Mesodermal cell (in vitro differentiated cells): Measurements from ENCODE around the gene PLEK2.
A peak's percentile ranks its signal among the peaks of the same experiment; 100 is the strongest.
"Not testable (repeated sequence)": the region's sequence is repeated elsewhere in the genome, so short reads cannot be mapped to it uniquely, and the experiment has no call there.

Experiments
- H3K27ac ChIP-seq: 2 replicates; pipeline ENCODE4 v1.7.0; 2013; ENCODE audit warnings: mild to moderate bottlenecking, low read depth, low read length, moderate library complexity; ENCODE audit not compliant: severe bottlenecking
- H3K36me3 ChIP-seq: 2 replicates; pipeline ENCODE4 v1.7.1; 2013; ENCODE audit warnings: mild to moderate bottlenecking, low read length, moderate library complexity; ENCODE audit not compliant: control insufficient read depth, insufficient read depth
- H3K4me1 ChIP-seq: one replicate; pipeline ENCODE4 v1.7.1; 2013; ENCODE audit warnings: mild to moderate bottlenecking, low read length; ENCODE audit not compliant: insufficient read depth, control insufficient read depth, poor library complexity, severe bottlenecking
- H3K4me3 ChIP-seq: 2 replicates; pipeline ENCODE4 v1.7.0; 2013; ENCODE audit warnings: low read length, control low read depth, mild to moderate bottlenecking; ENCODE audit not compliant: insufficient read depth, poor library complexity, severe bottlenecking; ENCODE audit errors: extremely low read depth
- H3K9me3 ChIP-seq: 2 replicates; pipeline ENCODE4 v1.7.1; 2013; ENCODE audit warnings: mild to moderate bottlenecking, low read length, moderate library complexity; ENCODE audit not compliant: control insufficient read depth
- WGBS, 2 experiments: methylation state at CpG; one replicate each; pipeline ENCODE4 v1.1.5; 2013; ENCODE audit warnings: missing lambda C conversion rate in 2 of 2; ENCODE audit not compliant: insufficient coverage in 2 of 2; 5-methylcytosine and 5-hydroxymethylcytosine counted together

Gene PLEK2

DNA sequence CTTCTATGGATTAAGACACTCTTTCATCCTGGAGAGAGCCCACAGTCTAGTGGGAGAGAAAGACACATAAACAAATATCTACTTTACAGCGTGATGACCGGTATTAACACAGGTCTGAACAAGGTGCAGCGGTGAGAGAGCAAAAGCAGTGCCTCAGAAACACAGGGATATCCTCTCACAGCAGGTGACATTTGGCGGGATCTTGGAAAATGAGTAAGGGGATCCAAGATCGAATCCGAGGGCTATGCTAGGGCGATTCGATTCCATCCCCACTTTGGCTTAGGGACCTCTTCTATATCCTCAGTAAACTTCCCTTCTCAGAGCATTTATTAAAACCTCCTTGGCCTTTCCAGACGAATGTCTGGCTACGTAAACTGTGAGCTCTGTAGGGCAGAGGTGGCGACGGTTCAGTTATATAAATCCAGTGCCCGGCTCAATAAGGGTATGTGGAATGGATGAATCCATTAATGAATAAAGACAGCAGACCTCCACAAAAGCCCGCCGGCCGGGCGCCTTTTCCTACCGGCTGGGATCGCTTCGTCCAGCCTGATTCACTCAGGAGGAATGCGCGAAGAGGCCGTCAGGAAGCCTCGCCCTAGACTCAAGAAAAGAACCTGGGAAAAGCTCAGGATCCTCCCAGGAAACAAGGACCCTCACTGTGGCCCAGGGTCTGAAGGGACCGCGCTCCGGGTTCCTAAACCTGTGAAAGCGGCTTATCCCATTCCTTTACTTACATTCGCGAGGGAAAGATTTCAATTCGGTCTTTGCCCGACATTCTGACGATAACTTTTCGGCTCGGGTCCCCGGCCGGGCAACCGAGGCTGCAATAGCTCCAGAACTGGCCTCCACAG, 52.8 kb downstream of the PLEK2 start:
- Histone ChIP-seq H3K4me1 (peaks cover 10% of the 10 kb centered on the region), H3K27ac (peak overlapping the region; percentile 99), H3K9me3 (no peaks in the 10 kb centered on the region), H3K4me3 (peak overlapping the region; percentile 82), H3K36me3 (peaks cover 19% of the 10 kb centered on the region)
- 0 to 1% methylated on average over 29 to 31 of the region's 38 CpGs for WGBS, 2 experiments

DNA sequence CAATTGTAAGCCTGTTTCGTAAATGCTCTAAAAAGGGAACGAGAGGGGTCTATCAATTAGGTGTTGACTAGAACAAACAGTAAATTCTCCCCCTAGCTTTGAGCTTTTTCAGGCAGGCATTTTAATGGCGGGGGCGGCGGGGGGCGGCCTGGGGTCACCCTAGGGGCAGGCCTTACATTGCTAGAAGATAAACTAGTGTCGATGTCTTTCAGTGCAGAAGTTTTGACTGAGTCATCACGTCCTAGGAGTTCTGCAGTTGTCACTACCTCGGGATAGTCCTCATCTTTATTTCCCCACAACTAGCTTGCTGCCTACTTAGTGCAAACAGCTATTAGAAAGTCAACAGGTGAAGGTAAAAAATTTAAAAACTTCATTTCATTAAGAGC, 54.0 kb downstream of the PLEK2 start:
- no peaks in the 10 kb centered on the region for H3K9me3 ChIP-seq
- WGBS, 2 experiments: 52 to 67% methylated on average over 3 to 7 of the region's 9 CpGs
- peaks cover 10% of the 10 kb centered on the region for H3K4me1 ChIP-seq
- peak overlapping the region; percentile 39 for H3K27ac ChIP-seq
- peaks cover 19% of the 10 kb centered on the region for H3K36me3 ChIP-seq
- H3K4me3 ChIP-seq: peak overlapping the region; percentile 82

- peak overlapping the region; percentile 39 for H3K27ac ChIP-seq
- H3K9me3 ChIP-seq: no peaks in the 10 kb centered on the region
- peaks cover 19% of the 10 kb centered on the region for H3K36me3 ChIP-seq
- H3K4me1 ChIP-seq: peaks cover 10% of the 10 kb centered on the region
- peak overlapping the region; percentile 82 for H3K4me3 ChIP-seq
- WGBS, 2 experiments: 64 to 67% methylated on average over 1 to 3 of the region's 4 CpGs
Measured at GRCh38 chr14:67357186-67357968, 54.6 kb downstream of the PLEK2 start.

DNA sequence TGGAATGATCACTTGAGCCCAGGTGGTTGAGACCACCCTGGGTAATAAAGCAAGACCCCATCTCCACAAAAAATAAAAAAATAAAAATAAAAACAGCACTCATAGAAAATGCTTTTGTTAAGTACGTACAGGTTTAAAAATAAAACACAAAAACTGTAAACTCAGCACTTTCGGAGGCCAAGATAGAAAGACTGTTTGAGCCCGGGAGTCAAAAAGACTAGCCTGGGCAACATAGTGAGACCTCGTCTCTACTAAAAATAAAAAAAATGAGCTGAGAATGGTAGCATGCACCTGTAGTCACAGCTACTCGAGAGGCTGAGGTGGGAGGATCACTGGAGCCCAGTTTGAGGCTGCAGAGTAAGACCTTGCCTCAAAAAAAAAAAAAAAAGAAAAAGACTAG, 59.9 kb downstream of the PLEK2 start:
- H3K4me3 ChIP-seq: no peak overlapping the region
- H3K36me3 ChIP-seq: peaks cover 63% of the 10 kb centered on the region
- WGBS, 2 experiments: 100% methylated on average over 5 of the region's 5 CpGs
- no peaks in the 10 kb centered on the region for H3K9me3 ChIP-seq
- no peak overlapping the region for H3K27ac ChIP-seq
- no peaks in the 10 kb centered on the region for H3K4me1 ChIP-seq

- Histone ChIP-seq H3K4me3 (no peak overlapping the region), H3K27ac (no peak overlapping the region), H3K4me1 (no peaks in the 10 kb centered on the region), H3K36me3 (peaks cover 81% of the 10 kb centered on the region), H3K9me3 (no peaks in the 10 kb centered on the region)
Measured at GRCh38 chr14:67345583-67345982, 66.4 kb downstream of the PLEK2 start.

DNA sequence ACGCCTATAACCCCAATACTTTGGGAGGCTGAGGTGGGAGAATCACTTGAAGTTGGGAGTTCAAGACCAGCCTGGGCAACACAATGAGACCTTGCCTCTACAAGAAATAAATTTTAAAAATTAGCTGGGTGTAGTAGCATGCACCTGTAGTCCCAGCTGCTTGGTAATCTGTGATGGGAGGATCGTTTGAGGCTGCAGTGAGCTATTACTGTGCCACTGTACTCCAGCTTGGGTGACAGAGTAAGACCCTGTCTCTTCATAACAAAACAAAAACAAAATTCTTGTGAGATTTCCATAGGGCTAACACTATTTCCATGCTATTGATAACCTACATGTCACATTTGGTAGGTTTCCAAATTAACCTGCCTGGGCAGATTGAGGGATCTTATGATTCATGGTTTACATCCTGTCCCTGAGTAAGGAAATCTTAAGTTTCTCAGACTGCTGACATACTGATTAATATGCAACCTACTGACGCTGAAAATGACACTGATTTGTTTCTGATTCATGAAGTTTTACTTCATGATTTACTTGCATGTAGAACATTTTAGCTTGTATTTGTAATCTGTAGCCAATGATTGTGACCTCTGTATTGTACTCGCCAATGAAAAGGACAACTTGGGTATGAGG, 68.2 kb downstream of the PLEK2 start:
- Histone ChIP-seq H3K4me3 (no peak overlapping the region), H3K27ac (no peak overlapping the region), H3K4me1 (no peaks in the 10 kb centered on the region), H3K36me3 (peaks cover 76% of the 10 kb centered on the region), H3K9me3 (no peaks in the 10 kb centered on the region)
- WGBS, 2 experiments: 98 to 100% methylated on average over 4 of the region's 4 CpGs

DNA sequence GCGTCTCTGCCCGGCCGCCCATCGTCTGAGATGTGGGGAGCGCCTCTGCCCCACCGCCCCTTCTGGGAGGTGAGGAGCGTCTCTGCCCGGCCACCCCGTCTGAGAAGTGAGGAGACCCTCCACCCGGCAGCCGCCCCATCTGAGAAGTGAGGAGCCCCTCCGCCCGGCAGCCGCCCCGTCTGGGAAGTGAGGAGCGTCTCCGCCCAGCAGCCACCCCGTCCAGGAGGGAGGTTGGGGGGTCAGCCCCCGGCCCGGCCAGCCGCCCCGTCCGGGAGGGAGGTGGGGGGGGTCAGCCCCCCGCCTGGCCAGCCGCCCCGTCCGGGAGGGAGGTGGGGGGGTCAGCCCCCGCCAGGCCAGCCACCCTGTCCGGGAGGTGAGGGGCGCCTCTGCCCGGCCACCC, 70.7 kb downstream of the PLEK2 start:
- not testable (repeated sequence) for H3K4me3 ChIP-seq, H3K4me1 ChIP-seq, H3K9me3 ChIP-seq, H3K27ac ChIP-seq
- 97 to 98% methylated on average over 11 to 12 of the region's 31 CpGs for WGBS, 2 experiments
- H3K36me3 ChIP-seq: peaks cover 75% of the 10 kb centered on the region
